NCI-H510A treated with DMSO at 0.1 percent for 48 hours (cell line): ENCODE data around the gene AGBL5.

Experiments used
- DNase-seq: peaks from one replicate; lab custom pipeline; 2025; lab: John Stamatoyannopoulos, UW

The AGBL5 gene

GRCh38 chr2:27023740-27024139 lies 27.7 kb upstream of the AGBL5 start:
- no peak for DNase-seq

- no peak for DNase-seq
Observed at GRCh38 chr2:27024188-27024587, 27.3 kb upstream of the AGBL5 start.

- no peak for DNase-seq
Observed at GRCh38 chr2:27024812-27025211, 26.7 kb upstream of the AGBL5 start.

GRCh38 chr2:27025281-27025800 lies 26.1 kb upstream of the AGBL5 start:
- no peak for DNase-seq

- no peak for DNase-seq
Observed at GRCh38 chr2:27025861-27026851, 25.3 kb upstream of the AGBL5 start.

- no peak for DNase-seq
Observed at GRCh38 chr2:27027211-27027651, 24.2 kb upstream of the AGBL5 start.

- DNase-seq = no peak
Observed at GRCh38 chr2:27029051-27029450, 22.4 kb upstream of the AGBL5 start.

- DNase-seq = peak; percentile 82
Observed at GRCh38 chr2:27032495-27033252, 18.8 kb upstream of the AGBL5 start, which contains the start of gene TMEM214. Gene TMEM214 (plus strand): TSS chr2:27032965. CDS start chr2:27033016, 51 bp downstream.

GRCh38 chr2:27033253-27033852 lies 18.1 kb upstream of the AGBL5 start:
- no peak for DNase-seq

- DNase-seq = no peak
Observed at GRCh38 chr2:27038012-27038411, 13.5 kb upstream of the AGBL5 start.

GRCh38 chr2:27038631-27039339 lies 12.7 kb upstream of the AGBL5 start:
- DNase-seq = no peak

GRCh38 chr2:27039426-27039825 lies 12.0 kb upstream of the AGBL5 start:
- no peak for DNase-seq

- DNase-seq = no peak
Observed at GRCh38 chr2:27039871-27040270, 11.6 kb upstream of the AGBL5 start.

GRCh38 chr2:27040282-27040681 lies 11.2 kb upstream of the AGBL5 start:
- no peak for DNase-seq

- DNase-seq = no peak
Observed at GRCh38 chr2:27041752-27042151, 9.7 kb upstream of the AGBL5 start.

GRCh38 chr2:27042159-27042661 lies 9.3 kb upstream of the AGBL5 start:
- DNase-seq = peak; percentile 46

- no peak for DNase-seq
Observed at GRCh38 chr2:27042985-27043634, 8.4 kb upstream of the AGBL5 start.

- no peak for DNase-seq
Observed at GRCh38 chr2:27049422-27050280, 1.8 kb upstream of the AGBL5 start.

- DNase-seq = peak; percentile 93
Observed at GRCh38 chr2:27050281-27050995, 1.0 kb upstream of the AGBL5 start.
